C4-2B (cell line): Measurements from ENCODE around the gene SLC2A3.
"Not testable (repeated sequence)": the region's sequence is repeated elsewhere in the genome, so short reads cannot be mapped to it uniquely, and the experiment has no call there.

ENCODE experiments used
- CTCF ChIP-seq: fragments of 450-650 bp; conservative IDR thresholded peaks from 2 replicates; pipeline ENCODE4 v1.5.1; 2017; ENCODE audit warnings: mild to moderate bottlenecking
- ZFX ChIP-seq: fragments of 450-650 bp; IDR thresholded peaks from 2 replicates; pipeline ENCODE4 v1.6.1; 2017

DNA sequence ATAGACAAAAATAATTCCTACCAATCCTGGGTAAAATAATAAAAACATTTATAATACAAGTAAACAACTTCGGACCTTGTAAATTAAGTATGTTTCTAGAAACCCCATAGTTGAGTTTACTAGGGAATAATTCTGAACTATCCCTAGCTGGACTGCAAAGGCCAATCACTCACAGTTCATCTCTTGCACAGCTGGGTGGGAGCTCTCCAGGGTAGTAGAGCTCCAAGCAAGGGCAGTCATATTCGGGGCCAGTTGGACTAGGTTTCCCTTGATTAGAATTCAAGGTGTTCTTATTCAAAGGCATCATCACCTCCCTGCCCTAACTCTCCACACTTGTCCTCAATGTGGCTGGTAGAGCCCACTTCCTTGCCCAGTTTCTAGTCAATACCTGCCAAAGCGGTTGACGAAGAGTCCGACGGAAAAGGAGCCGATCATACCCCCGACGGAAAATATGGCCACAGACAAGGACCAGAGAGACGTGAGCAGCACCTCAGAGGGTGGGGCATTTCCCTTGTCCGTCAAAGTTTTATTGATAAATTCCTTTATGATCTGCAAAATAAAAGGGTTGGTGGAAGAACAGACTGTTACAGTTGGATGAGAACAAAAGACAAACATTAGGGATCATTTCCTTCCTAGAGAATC is 3.3 kb downstream of the SLC2A3 start:
- TF ChIP-seq CTCF, ZFX: not testable (repeated sequence)
